Right hindlimb (tissue), 1 donor: Measurements from ENCODE around the gene VRK3.

Source experiments
- DNase-seq: peaks from one replicate; pipeline ENCODE4 v3.0.0-alpha.2; 2018

Gene VRK3

GRCh38 chr19:49927526-49928264 lies 97.5 kb downstream of the VRK3 start:
- DNase-seq = no peak

GRCh38 chr19:49926515-49926914 lies 98.7 kb downstream of the VRK3 start:
- DNase-seq = no peak
